ENCODE results near the gene SHH. TPM values are rescaled to one million over a fixed set of nuclear protein-coding genes. Genes with fewer than 3 reads are reported as not detected.

Gene SHH
- total and polyA plus RNA-seq, 2 of the 13 experiments (the other 11 are each of a cell fraction or from before 2014, with no cell fraction given), result 1.9 to 3.4 TPM

DNA sequence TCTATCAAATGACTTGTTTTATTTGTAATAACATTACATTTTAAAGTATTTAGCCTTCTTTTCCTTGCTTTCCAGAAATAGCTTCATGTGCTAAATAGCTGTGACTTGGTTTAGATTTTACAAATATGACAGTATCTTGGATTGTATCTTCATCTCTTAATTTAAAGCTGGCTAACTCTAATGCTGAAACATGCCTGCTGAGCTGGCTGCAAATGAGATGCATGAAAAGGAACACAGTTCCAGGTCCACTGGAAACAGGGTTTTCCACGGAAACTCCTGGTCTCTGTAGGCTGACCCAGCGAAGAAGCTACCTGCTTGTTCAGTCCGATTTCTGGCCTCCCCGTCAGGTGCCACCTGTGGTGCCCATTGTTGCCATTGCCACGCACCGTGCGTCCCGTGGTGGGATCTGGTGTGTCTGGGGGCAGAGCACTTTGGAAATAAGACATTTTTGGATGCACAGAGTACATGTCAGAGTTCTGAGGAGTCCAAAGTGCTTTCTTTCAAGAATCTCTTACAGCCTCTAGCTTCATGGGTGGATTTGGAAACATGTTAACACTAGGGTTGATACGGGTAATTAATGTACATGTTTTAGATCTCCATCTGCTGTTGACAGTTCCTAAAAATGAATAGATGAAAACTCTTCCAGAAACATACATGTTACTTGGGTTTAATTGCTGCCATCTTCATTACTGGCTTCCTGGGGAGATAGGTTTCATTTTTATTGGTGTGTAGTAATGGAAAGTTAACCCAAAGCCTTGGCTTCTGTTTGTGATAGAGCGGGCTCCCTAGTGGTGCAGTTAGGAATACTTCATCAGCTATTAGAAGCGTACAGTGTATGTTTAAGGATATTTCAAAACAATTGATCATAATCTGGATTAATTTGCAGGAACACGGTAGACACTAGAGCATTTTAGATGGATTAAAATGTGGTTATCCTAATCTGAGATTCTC, 45.0 kb downstream of the SHH start:
- intact Hi-C loops (cut with micrococcal nuclease; ENCODE audit: unreplicated experiment) (loop anchor here (10.0 kb wide), 2 partner anchors 352 to 382 kb away; no protein-coding TSS in a partner anchor), in situ Hi-C loops (cut with HindIII; ENCODE audit: extremely low pct_ligation_motif_present, low pct_unique_long_range_greater_than_20kb) (loop anchor here (25.0 kb wide), 1 partner anchor 380 kb away; no protein-coding TSS in a partner anchor)
- Histone ChIP-seq H3K9me3 (ENCODE audit: low read length) (no peaks in the 10 kb centered on the region), H3K27me3 (ENCODE audit: control insufficient read depth in 1 of 2, insufficient read depth in 2 of 2, low read length in 2 of 2) (no peaks in the 10 kb centered on the region), H3K4me1 (ENCODE audit: insufficient read depth, low read length) (no peaks in the 10 kb centered on the region), H3K9ac (ENCODE audit: insufficient read depth, low read depth, low read length) (no peak overlapping the region), H4K20me1 (ENCODE audit: insufficient read depth, low read length) (peaks cover 9% of the 10 kb centered on the region), H3K79me2 (ENCODE audit: insufficient read depth, low read length) (peaks cover 4% of the 10 kb centered on the region), H3K27ac (ENCODE audit: extremely low read length, insufficient read depth, low read length) (no peak overlapping the region), H3K36me3 (replicated peaks in 1 of 2; ENCODE audit: control insufficient read depth in 1 of 2, insufficient read depth in 2 of 2, low read length in 2 of 2) (peaks cover 42 to 91% of the 10 kb centered on the region in 2 experiments), H3K4me3 (replicated peaks in 1 of 3; ENCODE audit: insufficient read depth in 1 of 3, low read depth in 2 of 3, low read length in 3 of 3) (no peak overlapping the region), H3K4me2 (ENCODE audit: low read depth, low read length) (no peak overlapping the region), H2AFZ (ENCODE audit: low read length) (no peak overlapping the region)
- POLR2A ChIA-PET, result no interaction called here
- FAIRE-seq (no peak), ATAC-seq (peak; percentile 13; the same call in 1 of the 3 replicates), DNase-seq (ENCODE audit: low spot score) (no peak)
- no TSS peak for BruUV-seq (replicated peaks)
- WGBS (ENCODE audit: low lambda C conversion rate), result over 99% methylated on average over 12 of the region's 12 CpGs
- TF ChIP-seq ELF1 (CRISPR knock-in tag; IDR thresholded peaks at IDR 0.05), result no peak
- no peak for TF ChIP-seq ZBTB10 (CRISPR knock-in tag; IDR thresholded peaks at IDR 0.05; ENCODE audit: borderline replicate concordance)
- TF ChIP-seq PBX3 (CRISPR knock-in tag; IDR thresholded peaks at IDR 0.05; ENCODE audit: borderline replicate concordance), result no peak
- no peak for TF ChIP-seq KAT7 (CRISPR knock-in tag; IDR thresholded peaks at IDR 0.05; ENCODE audit: borderline replicate concordance)
- TF ChIP-seq HNRNPH1 (optimal IDR thresholded peaks at IDR 0.05; ENCODE audit: low read depth, low read length), result no peak
- no peak for TF ChIP-seq POLR2A (IDR thresholded peaks at IDR 0.05; ENCODE audit: insufficient read depth in 1 of 2, low read depth in 2 of 2, low read length in 2 of 2)
- no peak for TF ChIP-seq ZNF550 (CRISPR knock-in tag; IDR thresholded peaks at IDR 0.05; ENCODE audit: borderline replicate concordance)
- TF ChIP-seq, protein P1, sequence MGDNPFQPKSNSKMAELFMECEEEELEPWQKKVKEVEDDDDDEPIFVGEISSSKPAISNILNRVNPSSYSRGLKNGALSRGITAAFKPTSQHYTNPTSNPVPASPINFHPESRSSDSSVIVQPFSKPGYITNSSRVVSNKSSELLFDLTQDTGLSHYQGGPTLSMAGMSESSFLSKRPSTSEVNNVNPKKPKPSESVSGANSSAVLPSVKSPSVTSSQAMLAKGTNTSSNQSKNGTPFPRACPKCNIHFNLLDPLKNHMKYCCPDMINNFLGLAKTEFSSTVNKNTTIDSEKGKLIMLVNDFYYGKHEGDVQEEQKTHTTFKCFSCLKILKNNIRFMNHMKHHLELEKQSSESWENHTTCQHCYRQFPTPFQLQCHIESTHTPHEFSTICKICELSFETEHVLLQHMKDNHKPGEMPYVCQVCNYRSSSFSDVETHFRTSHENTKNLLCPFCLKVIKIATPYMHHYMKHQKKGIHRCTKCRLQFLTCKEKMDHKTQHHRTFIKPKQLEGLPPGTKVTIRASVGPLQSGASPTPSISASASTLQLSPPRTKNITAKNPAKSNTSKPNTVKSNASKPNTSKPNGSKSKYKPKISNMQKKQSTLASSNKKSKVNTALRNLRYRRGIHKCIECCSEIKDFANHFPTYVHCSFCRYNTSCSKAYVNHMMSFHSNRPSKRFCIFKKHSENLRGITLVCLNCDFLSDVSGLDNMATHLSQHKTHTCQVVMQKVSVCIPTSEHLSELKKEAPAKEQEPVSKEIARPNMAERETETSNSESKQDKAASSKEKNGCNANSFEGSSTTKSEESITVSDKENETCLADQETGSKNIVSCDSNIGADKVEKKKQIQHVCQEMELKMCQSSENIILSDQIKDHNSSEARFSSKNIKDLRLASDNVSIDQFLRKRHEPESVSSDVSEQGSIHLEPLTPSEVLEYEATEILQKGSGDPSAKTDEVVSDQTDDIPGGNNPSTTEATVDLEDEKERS (CRISPR knock-in tag; IDR thresholded peaks at IDR 0.05), result no peak
- TF ChIP-seq ZNF546 (CRISPR knock-in tag; conservative IDR thresholded peaks at IDR 0.05), result no peak
- no peak for TF ChIP-seq ZNF326 (CRISPR knock-in tag; IDR thresholded peaks at IDR 0.05; ENCODE audit: borderline replicate concordance)
- CTCF ChIA-PET (ENCODE audit: low intra/inter-chr PET ratio, low total read pairs), result interaction anchor here (1.3 to 1.5 kb wide), 2 partner anchors 355 to 387 kb away, joined by 4 to 7 read pairs; no protein-coding TSS in a partner anchor

All from HepG2 (cell line).